Spleen (tissue), 7 donors: ENCODE data around the gene RNF128.

Experiments
- POLR2A ChIP-seq, 3 donors: fragments of 450-650 bp; IDR thresholded peaks; one replicate each; pipeline ENCODE4 v1.5.1; 2017; ENCODE audit warnings: antibody characterized with exemption in 3 of 3, mild to moderate bottlenecking in 1 of 3
- POLR2AphosphoS5 ChIP-seq, 3 donors: sonication (generic); formaldehyde crosslinking; IDR thresholded peaks; one replicate each; pipeline ENCODE4 v1.5.1; 2017; ENCODE audit warnings: antibody characterized with exemption in 3 of 3
- TF ChIP-seq, protein P1 (sequence below), 11 experiments: fragments of 200-600 bp in 7 of 11; fragments of 450-650 bp in 4 of 11; sonication (generic) in 4 of 11; IDR thresholded peaks in 8 of 11; conservative IDR thresholded peaks in 3 of 11; 1 replicate in 7 of 11; 2 replicates in 4 of 11; pipeline versions ENCODE4 v1.4.0 to v1.8.0; 2016 to 2021; ENCODE audit warnings: antibody characterized with exemption in 11 of 11, inconsistent platforms in 4 of 11, mild to moderate bottlenecking in 1 of 11
- donor health status: DM: no; HTN: no; CAD: no; lungs with moderate emphysema.
- donor health status: DM: no; HTN: no; CAD: no.
- donor health status: DM: no; HTN: no; CAD: no.

DNA sequence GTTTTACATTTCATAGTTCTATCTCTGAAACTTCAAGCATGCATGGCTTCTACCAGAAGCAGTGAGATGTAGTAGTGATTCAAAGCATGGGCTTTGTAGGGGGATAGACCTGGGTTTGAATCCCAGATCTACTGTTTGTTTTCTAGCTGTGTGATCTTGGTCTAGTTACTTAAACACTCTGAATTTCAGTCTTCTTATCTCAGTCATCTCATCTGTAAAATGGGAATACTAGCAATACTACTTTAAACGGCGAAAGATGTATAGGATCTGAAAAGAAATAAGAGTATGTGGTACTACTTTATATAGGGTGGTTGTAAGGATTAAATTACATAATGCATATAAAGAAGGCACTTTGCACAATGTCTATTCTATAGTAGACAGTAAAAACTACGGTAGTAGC, 20.0 kb upstream of the RNF128 start:
- TF ChIP-seq, protein P1, sequence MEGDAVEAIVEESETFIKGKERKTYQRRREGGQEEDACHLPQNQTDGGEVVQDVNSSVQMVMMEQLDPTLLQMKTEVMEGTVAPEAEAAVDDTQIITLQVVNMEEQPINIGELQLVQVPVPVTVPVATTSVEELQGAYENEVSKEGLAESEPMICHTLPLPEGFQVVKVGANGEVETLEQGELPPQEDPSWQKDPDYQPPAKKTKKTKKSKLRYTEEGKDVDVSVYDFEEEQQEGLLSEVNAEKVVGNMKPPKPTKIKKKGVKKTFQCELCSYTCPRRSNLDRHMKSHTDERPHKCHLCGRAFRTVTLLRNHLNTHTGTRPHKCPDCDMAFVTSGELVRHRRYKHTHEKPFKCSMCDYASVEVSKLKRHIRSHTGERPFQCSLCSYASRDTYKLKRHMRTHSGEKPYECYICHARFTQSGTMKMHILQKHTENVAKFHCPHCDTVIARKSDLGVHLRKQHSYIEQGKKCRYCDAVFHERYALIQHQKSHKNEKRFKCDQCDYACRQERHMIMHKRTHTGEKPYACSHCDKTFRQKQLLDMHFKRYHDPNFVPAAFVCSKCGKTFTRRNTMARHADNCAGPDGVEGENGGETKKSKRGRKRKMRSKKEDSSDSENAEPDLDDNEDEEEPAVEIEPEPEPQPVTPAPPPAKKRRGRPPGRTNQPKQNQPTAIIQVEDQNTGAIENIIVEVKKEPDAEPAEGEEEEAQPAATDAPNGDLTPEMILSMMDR (IDR thresholded peaks at IDR 0.05 in 8 of 11, conservative IDR thresholded peaks at IDR 0.05 in 3 of 11), result no peak
- no peak for TF ChIP-seq POLR2A (IDR thresholded peaks at IDR 0.05)
- TF ChIP-seq POLR2AphosphoS5 (IDR thresholded peaks at IDR 0.05), result no peak
